Measurements from ENCODE around the gene GPX3. TPM values are rescaled to one million over a fixed set of nuclear protein-coding genes. Genes with fewer than 3 reads are reported as not detected.

GPX3 gene
- total and polyA plus RNA-seq, 10 donors = 78.7 to 886 (median 303) TPM

GRCh38 chr5:151051931-151052608 is 31.7 kb downstream of the GPX3 start:
- intact Hi-C loops (cut with DNase I; ENCODE audit: low total_unique reads) = loop anchor here (5.0 kb wide), 1 partner anchor 65 kb away; no protein-coding TSS in a partner anchor
- DNase-seq = peak; percentile 67
- H3K36me3 ChIP-seq = peaks cover 0 to 99% (median 88%) of the 10 kb centered on the region in 6 donors

GRCh38 chr5:151052836-151053235 is 32.4 kb downstream of the GPX3 start:
- H3K27me3 ChIP-seq (replicated peaks in 1 of 7) = no peaks in the 10 kb centered on the region
- peak overlapping the region in 7 of 8 donors; percentile 12 to 95 (median 69) for H3K27ac ChIP-seq
- TF ChIP-seq POLR2AphosphoS5 (IDR thresholded peaks at IDR 0.05) = no peak
- TF ChIP-seq POLR2A (IDR thresholded peaks at IDR 0.05) = no peak
- TF ChIP-seq CTCF (IDR thresholded peaks at IDR 0.05 in 8 of 11, conservative IDR thresholded peaks at IDR 0.05 in 3 of 11) = no peak
- peaks cover 0 to 99% (median 88%) of the 10 kb centered on the region in 6 donors for H3K36me3 ChIP-seq
- H3K9me3 ChIP-seq = no peaks in the 10 kb centered on the region
- intact Hi-C loops (cut with DNase I; ENCODE audit: low total_unique reads) = loop anchor here (5.0 kb wide), 1 partner anchor 64 kb away; no protein-coding TSS in a partner anchor
- H3K4me3 ChIP-seq = no peak overlapping the region
- H3K4me1 ChIP-seq = peaks cover 5 to 83% (median 44%) of the 10 kb centered on the region in 6 donors
- WGBS, 5 donors = 44 to 61% (median 53%) methylated on average over 3 of the region's 3 CpGs
- DNase-seq = peak; percentile 67

More at GRCh38 chr5:151051931-151052608, 31.7 kb downstream of the GPX3 start:
- Histone ChIP-seq H3K9me3 (no peaks in the 10 kb centered on the region), H3K27me3 (replicated peaks in 1 of 7) (no peaks in the 10 kb centered on the region), H3K4me1 (peaks cover 5 to 83% (median 46%) of the 10 kb centered on the region in 6 donors), H3K27ac (peak overlapping the region; percentile 12 to 95 (median 66)), H3K4me3 (no peak overlapping the region)
- WGBS, 5 donors = 70 to 83% (median 71%) methylated on average over 9 to 10 of the region's 10 CpGs
- TF ChIP-seq POLR2A (IDR thresholded peaks at IDR 0.05) (no peak), CTCF (IDR thresholded peaks at IDR 0.05 in 8 of 11, conservative IDR thresholded peaks at IDR 0.05 in 3 of 11) (peak in 1 of 11 experiments; percentile 8), POLR2AphosphoS5 (IDR thresholded peaks at IDR 0.05) (peak in 2 of 3 donors; percentile 42 to 62)

- no peaks in the 10 kb centered on the region for H3K27me3 ChIP-seq (replicated peaks in 1 of 7)
- peaks cover 5 to 83% (median 48%) of the 10 kb centered on the region in 6 donors for H3K4me1 ChIP-seq
- H3K36me3 ChIP-seq = peaks cover 0 to 99% (median 88%) of the 10 kb centered on the region in 6 donors
- H3K27ac ChIP-seq = peak overlapping the region in 6 of 8 donors; percentile 22 to 95 (median 66)
- H3K9me3 ChIP-seq = no peaks in the 10 kb centered on the region
- intact Hi-C loops (cut with DNase I; ENCODE audit: low total_unique reads) = loop anchor here (5.0 kb wide), 1 partner anchor 63 kb away; no protein-coding TSS in a partner anchor
- H3K4me3 ChIP-seq = no peak overlapping the region
- peak; percentile 16 for DNase-seq
- TF ChIP-seq CTCF (IDR thresholded peaks at IDR 0.05 in 8 of 11, conservative IDR thresholded peaks at IDR 0.05 in 3 of 11) = no peak
- 94 to 97% (median 96%) methylated on average over 4 of the region's 4 CpGs for WGBS, 5 donors
Observed at GRCh38 chr5:151053796-151054462, 33.5 kb downstream of the GPX3 start.

GRCh38 chr5:151054709-151055108 is 34.3 kb downstream of the GPX3 start:
- DNase-seq = peak; percentile 56
- peaks cover 11 to 87% (median 54%) of the 10 kb centered on the region in 6 donors for H3K4me1 ChIP-seq
- WGBS, 5 donors = 85 to 95% (median 92%) methylated on average over 3 of the region's 3 CpGs
- H3K4me3 ChIP-seq = no peak overlapping the region
- no peak for TF ChIP-seq POLR2A (IDR thresholded peaks at IDR 0.05)
- TF ChIP-seq CTCF (IDR thresholded peaks at IDR 0.05 in 8 of 11, conservative IDR thresholded peaks at IDR 0.05 in 3 of 11) = no peak
- no peak for TF ChIP-seq POLR2AphosphoS5 (IDR thresholded peaks at IDR 0.05)
- peak overlapping the region in 2 of 8 donors; percentile 32 to 95 for H3K27ac ChIP-seq
- no peaks in the 10 kb centered on the region for H3K27me3 ChIP-seq (replicated peaks in 1 of 7)
- intact Hi-C loops (cut with DNase I; ENCODE audit: low total_unique reads) = loop anchor here (5.0 kb wide), 1 partner anchor 63 kb away; no protein-coding TSS in a partner anchor
- no peaks in the 10 kb centered on the region for H3K9me3 ChIP-seq
- peaks cover 0 to 98% (median 85%) of the 10 kb centered on the region in 6 donors for H3K36me3 ChIP-seq

Data from spleen (tissue), 11 donors.